SH-SY5Y (cell line): Measurements from ENCODE around the gene KRTCAP3.

ENCODE experiments used
- GATA2 ChIP-seq: IDR thresholded peaks from 2 replicates; pipeline ENCODE4 v1.6.1; 2011; ENCODE audit warnings: mild to moderate bottlenecking, low read depth, low read length
- GATA3 ChIP-seq: IDR thresholded peaks from 2 replicates; pipeline ENCODE4 v1.6.1; 2011; ENCODE audit warnings: low read depth, mild to moderate bottlenecking, low read length, moderate library complexity

GRCh38 chr2:27489118-27489497 is 46.9 kb downstream of the KRTCAP3 start:
- TF ChIP-seq GATA2 (no peak), GATA3 (no peak)
